ENCODE results near the gene DICER1.

Gene DICER1

GRCh38 chr14:95096476-95096875 is 60.9 kb downstream of the DICER1 start:
- H3K4me3 ChIP-seq (ENCODE audit: low read length): no peak overlapping the region
- peaks cover 27% of the 10 kb centered on the region for H3K36me3 ChIP-seq (ENCODE audit: insufficient read depth, low read length)
- no peak overlapping the region for H3K9ac ChIP-seq (ENCODE audit: low read depth, low read length)
- H3K27me3 ChIP-seq (ENCODE audit: control insufficient read depth, insufficient read depth, low read length): no peaks in the 10 kb centered on the region
- peaks cover 8% of the 10 kb centered on the region for H3K4me1 ChIP-seq (ENCODE audit: control insufficient read depth, insufficient read depth, low read length)
- no peak overlapping the region for H3K4me2 ChIP-seq (ENCODE audit: low read length)
- no peaks in the 10 kb centered on the region for H3K9me3 ChIP-seq (replicated peaks; ENCODE audit: low read length)

- Histone ChIP-seq H3K4me1 (ENCODE audit: control insufficient read depth, insufficient read depth, low read length) (peaks cover 8% of the 10 kb centered on the region), H3K9me3 (replicated peaks; ENCODE audit: low read length) (no peaks in the 10 kb centered on the region), H3K27me3 (ENCODE audit: control insufficient read depth, insufficient read depth, low read length) (no peaks in the 10 kb centered on the region), H3K36me3 (ENCODE audit: insufficient read depth, low read length) (peaks cover 30% of the 10 kb centered on the region), H3K4me2 (ENCODE audit: low read length) (no peak overlapping the region), H3K9ac (ENCODE audit: low read depth, low read length) (no peak overlapping the region), H3K4me3 (ENCODE audit: low read length) (no peak overlapping the region)
Measured at GRCh38 chr14:95095996-95096395, 61.3 kb downstream of the DICER1 start.

DNA sequence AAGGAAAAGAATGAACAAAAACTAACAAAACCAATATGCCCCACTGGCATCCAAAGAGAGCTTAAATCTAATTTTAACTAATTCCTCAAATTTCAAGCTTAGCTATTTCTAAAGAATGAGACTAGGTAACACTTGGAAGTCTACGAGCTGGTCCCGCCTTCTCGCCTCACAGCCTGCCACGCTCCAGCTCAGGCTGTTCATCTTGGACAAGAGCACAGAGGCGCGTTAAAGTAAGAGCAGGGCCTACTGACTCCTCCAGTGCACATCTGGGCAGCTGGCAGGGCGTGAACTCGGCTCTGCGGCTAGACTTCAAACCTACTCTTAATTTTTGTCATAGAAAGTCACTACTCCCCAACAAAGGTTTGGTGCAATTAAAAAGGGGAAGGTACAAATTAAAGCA is 64.6 kb downstream of the DICER1 start:
- no peak overlapping the region for H3K4me2 ChIP-seq (ENCODE audit: low read length)
- no peaks in the 10 kb centered on the region for H3K9me3 ChIP-seq (replicated peaks; ENCODE audit: low read length)
- H3K27me3 ChIP-seq (ENCODE audit: control insufficient read depth, insufficient read depth, low read length): no peaks in the 10 kb centered on the region
- peaks cover 46% of the 10 kb centered on the region for H3K36me3 ChIP-seq (ENCODE audit: insufficient read depth, low read length)
- H3K4me3 ChIP-seq (ENCODE audit: low read length): no peak overlapping the region
- peaks cover 3% of the 10 kb centered on the region for H3K4me1 ChIP-seq (ENCODE audit: control insufficient read depth, insufficient read depth, low read length)
- H3K9ac ChIP-seq (ENCODE audit: low read depth, low read length): no peak overlapping the region

DNA sequence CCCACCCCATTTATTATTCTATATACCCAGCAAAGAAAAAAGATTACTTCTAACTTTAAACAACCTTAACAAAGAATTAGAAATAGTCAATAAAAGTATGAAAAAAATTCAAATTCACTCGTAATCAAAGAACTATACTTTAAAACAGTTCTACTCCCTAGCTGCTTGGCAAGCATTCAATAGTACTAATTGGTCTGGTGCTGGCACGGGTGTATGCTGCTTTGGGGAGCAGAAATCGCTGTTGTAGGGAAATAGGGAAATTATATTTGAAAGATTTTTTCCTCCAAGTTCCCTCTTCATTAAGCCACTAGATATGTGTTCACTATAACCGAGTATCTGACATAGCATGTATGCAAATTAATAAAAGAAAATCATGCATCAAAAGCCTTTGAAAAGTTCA is 65.7 kb downstream of the DICER1 start:
- H3K36me3 ChIP-seq (ENCODE audit: insufficient read depth, low read length): peaks cover 48% of the 10 kb centered on the region

DNA sequence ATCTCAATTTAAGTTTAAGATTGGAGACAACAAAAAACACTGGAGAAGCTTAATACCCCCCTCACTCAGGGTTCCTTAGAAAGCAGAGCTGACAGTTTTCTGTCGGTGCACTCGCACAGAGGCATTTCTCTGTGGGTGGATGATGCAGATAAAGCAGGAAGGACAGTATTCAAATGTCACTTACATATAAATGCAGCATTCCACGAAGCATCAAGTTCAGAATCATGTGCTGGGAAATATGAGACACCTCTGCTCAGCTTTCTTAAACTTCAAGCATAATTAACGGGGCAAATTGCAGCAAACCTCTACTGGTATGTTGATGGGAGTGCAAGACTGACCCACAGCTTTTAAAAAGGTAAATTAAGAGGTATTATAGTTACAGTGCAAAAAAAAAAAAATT is 68.7 kb downstream of the DICER1 start:
- H3K27me3 ChIP-seq (ENCODE audit: control insufficient read depth, insufficient read depth, low read length): no peaks in the 10 kb centered on the region
- peaks cover 54% of the 10 kb centered on the region for H3K36me3 ChIP-seq (ENCODE audit: insufficient read depth, low read length)
- H3K9ac ChIP-seq (ENCODE audit: low read depth, low read length): no peak overlapping the region
- no peaks in the 10 kb centered on the region for H3K9me3 ChIP-seq (replicated peaks; ENCODE audit: low read length)
- H3K4me3 ChIP-seq (ENCODE audit: low read length): no peak overlapping the region
- no peak overlapping the region for H3K4me2 ChIP-seq (ENCODE audit: low read length)
- H3K4me1 ChIP-seq (ENCODE audit: control insufficient read depth, insufficient read depth, low read length): no peaks in the 10 kb centered on the region

More for the DNA sequence above, 65.7 kb downstream of the DICER1 start:
- Histone ChIP-seq H3K4me3 (ENCODE audit: low read length) (no peak overlapping the region), H3K4me1 (ENCODE audit: control insufficient read depth, insufficient read depth, low read length) (no peaks in the 10 kb centered on the region), H3K9ac (ENCODE audit: low read depth, low read length) (no peak overlapping the region), H3K27me3 (ENCODE audit: control insufficient read depth, insufficient read depth, low read length) (no peaks in the 10 kb centered on the region), H3K4me2 (ENCODE audit: low read length) (no peak overlapping the region), H3K9me3 (replicated peaks; ENCODE audit: low read length) (no peaks in the 10 kb centered on the region)

DNA sequence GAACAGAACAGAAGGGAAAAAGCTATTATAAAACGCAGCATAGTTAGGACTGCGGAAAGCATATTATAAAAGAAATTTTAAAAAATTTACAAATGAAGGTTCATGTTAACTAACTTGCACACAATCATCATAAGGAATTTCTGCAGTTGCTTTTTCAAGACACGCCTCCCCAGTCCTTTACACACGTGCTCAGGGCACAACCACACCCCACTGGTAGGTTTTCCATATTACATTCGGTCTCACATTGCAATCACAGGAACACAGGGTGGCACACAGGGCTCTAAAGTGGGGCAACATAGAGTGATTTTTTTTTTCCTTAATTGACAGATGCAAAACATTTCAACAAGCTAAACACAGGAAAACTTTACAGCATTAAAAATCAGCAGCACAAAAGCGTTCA is 69.7 kb downstream of the DICER1 start:
- no peak overlapping the region for H3K9ac ChIP-seq (ENCODE audit: low read depth, low read length)
- no peaks in the 10 kb centered on the region for H3K4me1 ChIP-seq (ENCODE audit: control insufficient read depth, insufficient read depth, low read length)
- H3K4me2 ChIP-seq (ENCODE audit: low read length): no peak overlapping the region
- no peak overlapping the region for H3K4me3 ChIP-seq (ENCODE audit: low read length)
- H3K36me3 ChIP-seq (ENCODE audit: insufficient read depth, low read length): peaks cover 46% of the 10 kb centered on the region
- no peaks in the 10 kb centered on the region for H3K27me3 ChIP-seq (ENCODE audit: control insufficient read depth, insufficient read depth, low read length)
- no peaks in the 10 kb centered on the region for H3K9me3 ChIP-seq (replicated peaks; ENCODE audit: low read length)

DNA sequence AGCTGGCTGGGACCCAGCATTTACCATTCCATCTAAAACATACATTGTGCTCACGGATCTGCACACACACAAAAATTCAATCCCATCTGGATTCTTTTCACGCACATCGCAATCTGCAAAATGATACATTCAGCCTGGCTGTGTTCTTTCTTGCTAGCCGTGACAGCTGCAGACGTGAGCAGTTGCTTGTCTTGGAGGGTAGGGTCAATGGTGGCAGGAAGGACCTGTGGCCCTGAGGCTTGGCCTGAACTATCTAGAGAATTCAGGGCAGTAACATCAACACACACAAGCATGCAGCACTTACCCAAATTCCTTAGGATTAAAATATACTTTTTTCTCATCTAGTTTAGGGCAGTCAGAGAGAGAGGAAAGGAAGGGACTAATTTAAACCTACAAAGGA is 72.0 kb downstream of the DICER1 start:
- Histone ChIP-seq H3K4me2 (ENCODE audit: low read length) (no peak overlapping the region), H3K9ac (ENCODE audit: low read depth, low read length) (no peak overlapping the region), H3K27me3 (ENCODE audit: control insufficient read depth, insufficient read depth, low read length) (no peaks in the 10 kb centered on the region), H3K36me3 (ENCODE audit: insufficient read depth, low read length) (peaks cover 33% of the 10 kb centered on the region), H3K4me1 (ENCODE audit: control insufficient read depth, insufficient read depth, low read length) (no peaks in the 10 kb centered on the region), H3K9me3 (replicated peaks; ENCODE audit: low read length) (no peaks in the 10 kb centered on the region), H3K4me3 (ENCODE audit: low read length) (no peak overlapping the region)

- no peak overlapping the region for H3K4me3 ChIP-seq (ENCODE audit: low read length)
- no peaks in the 10 kb centered on the region for H3K36me3 ChIP-seq (ENCODE audit: insufficient read depth, low read length)
- H3K4me2 ChIP-seq (ENCODE audit: low read length): no peak overlapping the region
- no peak overlapping the region for H3K9ac ChIP-seq (ENCODE audit: low read depth, low read length)
- no peaks in the 10 kb centered on the region for H3K9me3 ChIP-seq (replicated peaks; ENCODE audit: low read length)
- no peaks in the 10 kb centered on the region for H3K27me3 ChIP-seq (ENCODE audit: control insufficient read depth, insufficient read depth, low read length)
- no peaks in the 10 kb centered on the region for H3K4me1 ChIP-seq (ENCODE audit: control insufficient read depth, insufficient read depth, low read length)
Measured at GRCh38 chr14:95078867-95079266, 78.5 kb downstream of the DICER1 start.

GRCh38 chr14:95077345-95077744 is 80.0 kb downstream of the DICER1 start:
- H3K36me3 ChIP-seq (ENCODE audit: insufficient read depth, low read length): no peaks in the 10 kb centered on the region
- no peak overlapping the region for H3K9ac ChIP-seq (ENCODE audit: low read depth, low read length)
- no peaks in the 10 kb centered on the region for H3K9me3 ChIP-seq (replicated peaks; ENCODE audit: low read length)
- H3K27me3 ChIP-seq (ENCODE audit: control insufficient read depth, insufficient read depth, low read length): peaks cover 11% of the 10 kb centered on the region
- no peak overlapping the region for H3K4me2 ChIP-seq (ENCODE audit: low read length)
- no peak overlapping the region for H3K4me3 ChIP-seq (ENCODE audit: low read length)
- no peaks in the 10 kb centered on the region for H3K4me1 ChIP-seq (ENCODE audit: control insufficient read depth, insufficient read depth, low read length)

GRCh38 chr14:95075789-95076188 is 81.5 kb downstream of the DICER1 start:
- Histone ChIP-seq H3K4me3 (ENCODE audit: low read length) (no peak overlapping the region), H3K27me3 (ENCODE audit: control insufficient read depth, insufficient read depth, low read length) (peaks cover 19% of the 10 kb centered on the region), H3K36me3 (ENCODE audit: insufficient read depth, low read length) (no peaks in the 10 kb centered on the region), H3K4me1 (ENCODE audit: control insufficient read depth, insufficient read depth, low read length) (no peaks in the 10 kb centered on the region), H3K9me3 (replicated peaks; ENCODE audit: low read length) (no peaks in the 10 kb centered on the region), H3K4me2 (ENCODE audit: low read length) (no peak overlapping the region), H3K9ac (ENCODE audit: low read depth, low read length) (no peak overlapping the region)

DNA sequence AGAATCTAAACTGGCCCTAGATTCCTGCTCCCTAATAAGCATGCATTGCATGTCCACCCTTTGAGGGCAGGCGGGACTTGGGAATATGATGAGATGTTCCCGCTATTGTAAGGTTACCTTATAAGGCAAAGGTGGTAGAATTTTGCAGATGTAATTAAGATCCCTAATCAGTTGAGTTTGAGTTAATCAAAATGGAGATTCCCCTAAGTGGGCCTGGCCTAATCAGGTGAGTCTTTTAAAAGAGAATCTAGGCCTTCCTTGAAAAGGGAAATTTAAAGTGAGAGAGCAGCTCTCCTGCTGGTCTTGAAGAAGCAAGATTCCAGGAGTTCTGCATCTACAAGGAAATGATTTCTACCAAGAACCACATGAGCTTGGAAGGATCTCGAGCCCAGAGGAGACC is 83.4 kb downstream of the DICER1 start:
- Histone ChIP-seq H3K27me3 (ENCODE audit: control insufficient read depth, insufficient read depth, low read length) (peaks cover 19% of the 10 kb centered on the region), H3K36me3 (ENCODE audit: insufficient read depth, low read length) (no peaks in the 10 kb centered on the region), H3K9me3 (replicated peaks; ENCODE audit: low read length) (no peaks in the 10 kb centered on the region), H3K4me2 (ENCODE audit: low read length) (no peak overlapping the region), H3K9ac (ENCODE audit: low read depth, low read length) (no peak overlapping the region), H3K4me1 (ENCODE audit: control insufficient read depth, insufficient read depth, low read length) (no peaks in the 10 kb centered on the region), H3K4me3 (ENCODE audit: low read length) (no peak overlapping the region)

- no peak overlapping the region for H3K4me2 ChIP-seq (ENCODE audit: low read length)
- H3K4me3 ChIP-seq (ENCODE audit: low read length): no peak overlapping the region
- H3K9me3 ChIP-seq (replicated peaks; ENCODE audit: low read length): no peaks in the 10 kb centered on the region
- no peaks in the 10 kb centered on the region for H3K36me3 ChIP-seq (ENCODE audit: insufficient read depth, low read length)
- no peaks in the 10 kb centered on the region for H3K4me1 ChIP-seq (ENCODE audit: control insufficient read depth, insufficient read depth, low read length)
- no peak overlapping the region for H3K9ac ChIP-seq (ENCODE audit: low read depth, low read length)
- H3K27me3 ChIP-seq (ENCODE audit: control insufficient read depth, insufficient read depth, low read length): peaks cover 19% of the 10 kb centered on the region
Measured at GRCh38 chr14:95072310-95072905, 84.9 kb downstream of the DICER1 start.
